Lower leg skin (tissue), 4 donors: ENCODE data around the gene FOXF1. TPM values are rescaled to one million over a fixed set of nuclear protein-coding genes. Genes with fewer than 3 reads are reported as not detected.

Experiments
- DNase-seq, 2 donors: peaks; one replicate each; pipeline ENCODE4 v3.0.0-alpha.2; 2019; ENCODE audit warnings: low spot score in 2 of 2
- H3K4me3 ChIP-seq: fragments of 200-600 bp; sonication (generic); 2 replicates; pipeline ENCODE4 v1.5.1; 2017; ENCODE audit warnings: mild to moderate bottlenecking, low read depth; ENCODE audit not compliant: poor library complexity, severe bottlenecking
- CTCF ChIP-seq, 3 donors: fragments of 450-650 bp; IDR thresholded peaks; one replicate each; pipeline ENCODE4 v1.5.1; 2016; ENCODE audit warnings: antibody characterized with exemption in 3 of 3, mild to moderate bottlenecking in 3 of 3, moderate library complexity in 2 of 3
- POLR2A ChIP-seq, 2 donors: fragments of 450-650 bp; IDR thresholded peaks; one replicate each; pipeline ENCODE4 v1.6.1; 2016 to 2017; ENCODE audit warnings: antibody characterized with exemption in 2 of 2, mild to moderate bottlenecking in 1 of 2, moderate library complexity in 1 of 2
- WGBS, 2 donors: methylation state at CpG; one replicate each; pipeline ENCODE4 v1.1.5; 2018; 5-methylcytosine and 5-hydroxymethylcytosine counted together
- intact Hi-C: fragments of 100-400 bp; cut with DNase I; formaldehyde crosslinking; loops from one replicate; pipeline ENCODE4 v1.15.0; 2023; ENCODE audit warnings: low total_unique reads
- total RNA-seq, 4 donors: library from RNA; depleted of rRNA; stranded (reverse); fragments of >200 nt; gene quantifications; one replicate each; pipeline ENCODE4 v1.1.0, GENCODE V29; 2016

Gene FOXF1
- total RNA-seq, 4 donors from 2014 or later, result 0.10 to 0.45 TPM; not detected in 2

GRCh38 chr16:86499889-86500707, 10.2 kb upstream of the FOXF1 start:
- no peak overlapping the region for H3K4me3 ChIP-seq
- DNase-seq, result no peak
- WGBS, 2 donors, result 9 to 13% methylated on average over 15 to 16 of the region's 16 CpGs
- intact Hi-C loops, result no loop called here
- TF ChIP-seq CTCF (IDR thresholded peaks at IDR 0.05) (no peak), POLR2A (IDR thresholded peaks at IDR 0.05) (no peak)

- no peak overlapping the region for H3K4me3 ChIP-seq
- 7 to 9% methylated on average over 13 of the region's 13 CpGs for WGBS, 2 donors
- DNase-seq, result no peak
- TF ChIP-seq CTCF (IDR thresholded peaks at IDR 0.05), result no peak
- TF ChIP-seq POLR2A (IDR thresholded peaks at IDR 0.05), result no peak
- intact Hi-C loops, result no loop called here
Observed at GRCh38 chr16:86500708-86501510, 9.4 kb upstream of the FOXF1 start.

- TF ChIP-seq POLR2A (IDR thresholded peaks at IDR 0.05), result no peak
- TF ChIP-seq CTCF (IDR thresholded peaks at IDR 0.05), result no peak
- intact Hi-C loops, result no loop called here
- 9 to 15% methylated on average over 19 of the region's 19 CpGs for WGBS, 2 donors
- DNase-seq, result no peak
- H3K4me3 ChIP-seq, result no peak overlapping the region
Observed at GRCh38 chr16:86501989-86502855, 8.1 kb upstream of the FOXF1 start.

GRCh38 chr16:86502856-86503748, 7.2 kb upstream of the FOXF1 start:
- H3K4me3 ChIP-seq, result no peak overlapping the region
- 13 to 14% methylated on average over 22 of the region's 22 CpGs for WGBS, 2 donors

More at GRCh38 chr16:86502856-86503748, 7.2 kb upstream of the FOXF1 start:
- no peak for DNase-seq
- intact Hi-C loops, result no loop called here
- no peak for TF ChIP-seq CTCF (IDR thresholded peaks at IDR 0.05)
- no peak for TF ChIP-seq POLR2A (IDR thresholded peaks at IDR 0.05)
